Measurements from ENCODE around the gene MKNK1.

DNA sequence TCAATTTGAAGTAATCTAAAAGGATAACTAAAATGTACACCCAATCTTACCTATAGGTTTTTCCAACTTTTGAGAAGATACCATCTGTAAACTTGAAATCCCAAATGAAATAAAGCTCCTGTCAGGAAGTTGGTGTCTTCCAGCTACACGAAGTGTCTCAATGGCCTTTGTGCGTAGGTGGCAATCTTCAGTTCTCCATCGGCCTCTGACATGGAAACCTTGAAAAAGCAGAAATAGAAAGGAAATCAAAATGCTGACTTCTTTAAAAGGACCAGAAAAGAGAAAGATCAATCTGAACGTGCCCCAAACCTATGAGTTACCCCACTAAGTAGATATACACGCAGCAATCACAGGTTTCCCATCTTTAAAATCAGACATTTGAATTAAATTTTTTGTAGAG lies 10.0 kb downstream of the MKNK1 start:
- TF ChIP-seq SPI1 (IDR thresholded peaks at IDR 0.05; ENCODE audit: low read depth, low read length) (no peak), TAF1 (IDR thresholded peaks at IDR 0.05; ENCODE audit: low read depth, low read length) (no peak), POLR2A (IDR thresholded peaks at IDR 0.05; ENCODE audit: low read depth, low read length) (no peak), POLR2AphosphoS5 (IDR thresholded peaks at IDR 0.05; ENCODE audit: low read depth, low read length) (no peak), POU2F2 (IDR thresholded peaks at IDR 0.05; ENCODE audit: low read depth, low read length) (no peak)
